Neural progenitor cell (in vitro differentiated cells): ENCODE measurements around the gene PEX10.

Source experiments
- EZH2 ChIP-seq: fragments of 200-600 bp; sonication (generic); IDR thresholded peaks from 2 replicates; pipeline ENCODE4 v1.6.1; 2017; ENCODE audit warnings: antibody characterized with exemption, mild to moderate bottlenecking, moderate library complexity
- EZH2phosphoT487 ChIP-seq: fragments of 200-600 bp; sonication (generic); IDR thresholded peaks from 2 replicates; pipeline ENCODE4 v1.6.1; 2017; ENCODE audit warnings: antibody characterized with exemption
- TF ChIP-seq, protein P1 (sequence below): fragments of 200-600 bp; sonication (generic); IDR thresholded peaks from 2 replicates; pipeline ENCODE4 v1.5.1; 2017; ENCODE audit warnings: antibody characterized with exemption, mild to moderate bottlenecking

DNA sequence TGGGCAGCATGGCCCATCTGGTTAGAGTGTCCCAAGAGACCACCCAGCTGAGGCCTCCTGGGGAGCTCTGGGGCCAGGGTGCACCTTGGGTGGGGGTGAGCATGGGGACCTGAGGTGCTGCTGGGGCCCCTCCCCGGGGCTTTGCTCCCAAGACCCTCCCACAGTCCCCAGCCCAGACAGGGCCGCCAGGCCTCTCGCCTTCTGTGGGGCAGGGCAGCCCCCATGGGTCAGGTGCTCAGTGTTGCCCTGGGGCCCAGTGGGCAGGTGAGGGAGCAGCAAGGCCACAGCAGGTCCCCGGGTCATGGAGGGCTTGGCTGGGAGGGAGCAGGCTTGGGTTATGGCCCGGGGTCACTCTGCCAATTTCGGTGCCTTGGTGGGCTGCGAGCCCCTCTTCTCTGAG lies 24.5 kb upstream of the PEX10 start:
- TF ChIP-seq EZH2phosphoT487 (no peak), EZH2 (no peak)
- TF ChIP-seq, protein P1, sequence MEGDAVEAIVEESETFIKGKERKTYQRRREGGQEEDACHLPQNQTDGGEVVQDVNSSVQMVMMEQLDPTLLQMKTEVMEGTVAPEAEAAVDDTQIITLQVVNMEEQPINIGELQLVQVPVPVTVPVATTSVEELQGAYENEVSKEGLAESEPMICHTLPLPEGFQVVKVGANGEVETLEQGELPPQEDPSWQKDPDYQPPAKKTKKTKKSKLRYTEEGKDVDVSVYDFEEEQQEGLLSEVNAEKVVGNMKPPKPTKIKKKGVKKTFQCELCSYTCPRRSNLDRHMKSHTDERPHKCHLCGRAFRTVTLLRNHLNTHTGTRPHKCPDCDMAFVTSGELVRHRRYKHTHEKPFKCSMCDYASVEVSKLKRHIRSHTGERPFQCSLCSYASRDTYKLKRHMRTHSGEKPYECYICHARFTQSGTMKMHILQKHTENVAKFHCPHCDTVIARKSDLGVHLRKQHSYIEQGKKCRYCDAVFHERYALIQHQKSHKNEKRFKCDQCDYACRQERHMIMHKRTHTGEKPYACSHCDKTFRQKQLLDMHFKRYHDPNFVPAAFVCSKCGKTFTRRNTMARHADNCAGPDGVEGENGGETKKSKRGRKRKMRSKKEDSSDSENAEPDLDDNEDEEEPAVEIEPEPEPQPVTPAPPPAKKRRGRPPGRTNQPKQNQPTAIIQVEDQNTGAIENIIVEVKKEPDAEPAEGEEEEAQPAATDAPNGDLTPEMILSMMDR = no peak
